Smooth muscle cell (in vitro differentiated cells): ENCODE results near the gene CCDC187. TPM values are rescaled to one million over a fixed set of nuclear protein-coding genes. Genes with fewer than 3 reads are reported as not detected.

Experiments used
- DNase-seq: peaks from one replicate; lab custom pipeline; 2025; ENCODE audit not compliant: unreplicated experiment; lab: John Stamatoyannopoulos, UW
- H2AFZ ChIP-seq: fragments of 200-600 bp; sonication (generic); 2 replicates; pipeline ENCODE4 v1.6.0; 2016; ENCODE audit warnings: antibody characterized with exemption, low read depth, mild to moderate bottlenecking
- H3F3A ChIP-seq: fragments of 200-600 bp; sonication (generic); 2 replicates; pipeline ENCODE4 v1.6.0; 2017; ENCODE audit warnings: antibody characterized with exemption, low read depth
- H3K27ac ChIP-seq: fragments of 200-600 bp; sonication (generic); 2 replicates; pipeline ENCODE4 v1.5.1; 2016; ENCODE audit warnings: low read depth, mild to moderate bottlenecking
- H3K27me3 ChIP-seq: fragments of 200-600 bp; sonication (generic); 2 replicates; pipeline ENCODE4 v1.6.1; 2016; ENCODE audit warnings: low read depth, mild to moderate bottlenecking
- H3K36me3 ChIP-seq: fragments of 200-600 bp; sonication (generic); 2 replicates; pipeline ENCODE4 v1.5.1; 2016; ENCODE audit warnings: low read depth
- H3K4me1 ChIP-seq: fragments of 200-600 bp; sonication (generic); 2 replicates; pipeline ENCODE4 v1.5.1; 2016; ENCODE audit warnings: low read depth
- H3K4me2 ChIP-seq: fragments of 200-600 bp; sonication (generic); 2 replicates; pipeline ENCODE4 v1.6.0; 2016; ENCODE audit warnings: mild to moderate bottlenecking
- H3K4me3 ChIP-seq: fragments of 200-600 bp; sonication (generic); 2 replicates; pipeline ENCODE4 v1.5.1; 2016; ENCODE audit warnings: mild to moderate bottlenecking
- H3K79me2 ChIP-seq: fragments of 200-600 bp; sonication (generic); 2 replicates; pipeline ENCODE4 v1.6.0; 2016; ENCODE audit warnings: low read depth, mild to moderate bottlenecking
- H3K9ac ChIP-seq: fragments of 200-600 bp; sonication (generic); 2 replicates; pipeline ENCODE4 v1.6.0; 2016; ENCODE audit warnings: low read depth
- H3K9me3 ChIP-seq: fragments of 200-600 bp; sonication (generic); replicated peaks from 2 replicates; pipeline ENCODE4 v1.5.1; 2016; ENCODE audit warnings: low read depth
- H4K20me1 ChIP-seq: fragments of 200-600 bp; sonication (generic); 2 replicates; pipeline ENCODE4 v1.6.0; 2016; ENCODE audit warnings: low read depth
- WGBS: methylation state at CpG from one replicate; pipeline ENCODE4 v1.1.7; 2016; ENCODE audit warnings: low lambda C conversion rate; 5-methylcytosine and 5-hydroxymethylcytosine counted together
- polyA plus RNA-seq: library from polyadenylated mRNA; unstranded; fragments of >200 nt; fragmentation: Nextera tagmentation; extraction: Ambion mirVana; gene quantifications from 2 replicates; pipeline ENCODE4 v1.2.1, GENCODE V29; 2016
- total RNA-seq: library from RNA; depleted of rRNA; stranded (reverse); fragments of >200 nt; gene quantifications from 2 replicates; pipeline ENCODE4 v1.2.3, GENCODE V29; 2014
- TF ChIP-seq, protein P1 (sequence below): fragments of 200-600 bp; sonication (generic); IDR thresholded peaks from 2 replicates; pipeline ENCODE4 v1.5.1; 2017; ENCODE audit warnings: borderline replicate concordance, mild to moderate bottlenecking, antibody characterized with exemption; ENCODE audit not compliant: insufficient read depth, poor library complexity, severe bottlenecking

Gene CCDC187
- total and polyA plus RNA-seq, 2 experiments from 2014 or later = 0.10 TPM; not detected in 1

GRCh38 chr9:136225748-136226679 lies 77.9 kb downstream of the CCDC187 start:
- peaks cover 78% of the 10 kb centered on the region for H4K20me1 ChIP-seq
- H3K36me3 ChIP-seq = no peaks in the 10 kb centered on the region
- no peak overlapping the region for H3K27ac ChIP-seq
- H3K27me3 ChIP-seq = no peaks in the 10 kb centered on the region
- H3K4me1 ChIP-seq = no peaks in the 10 kb centered on the region
- H3K4me3 ChIP-seq = no peak overlapping the region
- DNase-seq = no peak
- no peak overlapping the region for H3K9ac ChIP-seq
- no peaks in the 10 kb centered on the region for H3K79me2 ChIP-seq
- no peak overlapping the region for H3K4me2 ChIP-seq
- TF ChIP-seq, protein P1, sequence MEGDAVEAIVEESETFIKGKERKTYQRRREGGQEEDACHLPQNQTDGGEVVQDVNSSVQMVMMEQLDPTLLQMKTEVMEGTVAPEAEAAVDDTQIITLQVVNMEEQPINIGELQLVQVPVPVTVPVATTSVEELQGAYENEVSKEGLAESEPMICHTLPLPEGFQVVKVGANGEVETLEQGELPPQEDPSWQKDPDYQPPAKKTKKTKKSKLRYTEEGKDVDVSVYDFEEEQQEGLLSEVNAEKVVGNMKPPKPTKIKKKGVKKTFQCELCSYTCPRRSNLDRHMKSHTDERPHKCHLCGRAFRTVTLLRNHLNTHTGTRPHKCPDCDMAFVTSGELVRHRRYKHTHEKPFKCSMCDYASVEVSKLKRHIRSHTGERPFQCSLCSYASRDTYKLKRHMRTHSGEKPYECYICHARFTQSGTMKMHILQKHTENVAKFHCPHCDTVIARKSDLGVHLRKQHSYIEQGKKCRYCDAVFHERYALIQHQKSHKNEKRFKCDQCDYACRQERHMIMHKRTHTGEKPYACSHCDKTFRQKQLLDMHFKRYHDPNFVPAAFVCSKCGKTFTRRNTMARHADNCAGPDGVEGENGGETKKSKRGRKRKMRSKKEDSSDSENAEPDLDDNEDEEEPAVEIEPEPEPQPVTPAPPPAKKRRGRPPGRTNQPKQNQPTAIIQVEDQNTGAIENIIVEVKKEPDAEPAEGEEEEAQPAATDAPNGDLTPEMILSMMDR = peak; percentile 83
- no peaks in the 10 kb centered on the region for H3F3A ChIP-seq
- WGBS = 79% methylated on average over 30 of the region's 30 CpGs
- no peak overlapping the region for H2AFZ ChIP-seq
- H3K9me3 ChIP-seq = no peaks in the 10 kb centered on the region

DNA sequence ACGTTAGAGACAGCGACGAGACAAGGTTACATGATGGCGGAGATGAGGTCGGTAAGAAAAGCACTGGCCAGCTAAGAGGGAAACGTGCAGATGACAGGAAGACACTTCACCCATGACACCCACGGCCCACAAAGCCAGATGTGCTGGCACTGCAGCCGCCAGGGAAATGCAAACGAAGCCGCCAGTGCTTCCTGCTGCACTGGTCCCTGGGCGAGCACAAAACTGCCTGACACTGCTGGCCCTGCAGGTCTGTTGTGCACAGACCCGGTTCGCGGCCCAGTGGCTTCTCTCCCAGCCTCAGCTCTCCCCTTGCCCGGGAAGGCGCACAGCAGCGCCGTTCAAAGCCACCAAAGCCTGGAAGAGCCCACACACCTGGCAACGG lies 78.5 kb downstream of the CCDC187 start:
- no peak overlapping the region for H3K4me2 ChIP-seq
- H3K27ac ChIP-seq = no peak overlapping the region
- H3K9ac ChIP-seq = no peak overlapping the region
- no peaks in the 10 kb centered on the region for H3F3A ChIP-seq
- DNase-seq = no peak
- no peak overlapping the region for H3K4me3 ChIP-seq
- no peak overlapping the region for H2AFZ ChIP-seq
- H3K36me3 ChIP-seq = no peaks in the 10 kb centered on the region
- H3K4me1 ChIP-seq = no peaks in the 10 kb centered on the region
- H3K79me2 ChIP-seq = no peaks in the 10 kb centered on the region
- WGBS = 92% methylated on average over 19 of the region's 19 CpGs
- TF ChIP-seq, protein P1 = no peak
- H3K27me3 ChIP-seq = no peaks in the 10 kb centered on the region
- peaks cover 79% of the 10 kb centered on the region for H4K20me1 ChIP-seq
- no peaks in the 10 kb centered on the region for H3K9me3 ChIP-seq

DNA sequence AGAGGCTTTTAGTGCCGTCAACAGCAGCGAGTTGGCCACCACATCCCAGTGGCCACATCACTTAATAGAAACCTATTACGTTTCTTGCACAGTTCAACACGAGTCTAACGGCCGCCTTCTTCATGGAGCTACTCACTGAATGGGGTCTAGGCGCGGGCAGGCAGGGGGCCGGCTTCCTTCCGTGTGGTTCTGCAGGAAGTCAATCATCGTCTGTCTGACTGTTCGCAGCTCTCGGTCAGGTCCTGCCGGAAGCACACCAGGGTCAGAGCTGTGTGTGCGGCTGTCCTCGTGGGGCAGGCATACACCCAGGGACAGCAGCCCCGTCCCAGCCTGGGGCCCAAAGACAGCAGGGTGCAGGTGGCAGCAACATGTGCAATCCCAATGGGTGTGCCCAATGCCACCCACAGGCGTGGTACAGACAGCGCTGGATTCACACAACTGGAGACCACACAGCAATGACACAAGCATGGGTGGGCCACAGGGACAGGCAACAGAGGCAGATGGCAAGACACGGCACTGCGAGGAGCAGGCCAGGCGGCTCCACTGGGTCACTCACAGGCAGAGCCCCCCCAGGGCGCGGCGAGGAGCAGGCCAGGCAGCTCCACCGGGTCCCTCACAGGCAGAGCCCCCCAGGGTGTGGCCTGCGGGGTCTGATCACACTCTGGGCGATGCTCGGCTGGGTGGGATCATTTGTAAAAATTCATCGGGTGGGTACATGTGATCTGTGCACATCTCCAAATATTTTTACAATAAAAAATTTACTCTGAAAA lies 79.8 kb downstream of the CCDC187 start:
- Histone ChIP-seq H3K4me1 (no peaks in the 10 kb centered on the region), H3K36me3 (no peaks in the 10 kb centered on the region), H3K4me2 (no peak overlapping the region), H3K27ac (no peak overlapping the region), H3K9me3 (no peaks in the 10 kb centered on the region), H3K27me3 (no peaks in the 10 kb centered on the region), H2AFZ (no peak overlapping the region), H3K4me3 (no peak overlapping the region), H3K9ac (no peak overlapping the region), H4K20me1 (peaks cover 85% of the 10 kb centered on the region), H3K79me2 (no peaks in the 10 kb centered on the region), H3F3A (no peaks in the 10 kb centered on the region)
- TF ChIP-seq, protein P1 = no peak
- no peak for DNase-seq
- 97% methylated on average over 30 of the region's 30 CpGs for WGBS
